Upper lobe of left lung (tissue), 6 donors: ENCODE measurements around the gene ZBTB7B. TPM values are rescaled to one million over a fixed set of nuclear protein-coding genes. Genes with fewer than 3 reads are reported as not detected.

Source experiments
- ATAC-seq, 2 donors: fragments of 200-7000 bp; cut with Tn5 transposase; one replicate each; pipeline ENCODE4 v1.9.1; 2022; ENCODE audit warnings: mild to moderate bottlenecking in 2 of 2, moderate library complexity in 2 of 2; ENCODE audit not compliant: low FRiP score in 2 of 2
- DNase-seq, 2 donors: peaks; one replicate each; pipeline ENCODE4 v3.0.0-alpha.2; 2019 to 2020
- H3K27ac ChIP-seq, 4 donors: fragments of 200-600 bp; sonication (generic); one replicate each; pipeline ENCODE4 v1.5.1; 2016 to 2019
- H3K27me3 ChIP-seq, 4 donors: fragments of 200-600 bp; sonication (generic); one replicate each; pipeline ENCODE4 v1.5.1; 2017 to 2019
- H3K36me3 ChIP-seq, 4 donors: fragments of 200-600 bp; sonication (generic); one replicate each; pipeline ENCODE4 v1.5.1; 2016 to 2019
- H3K4me1 ChIP-seq, 4 donors: fragments of 200-600 bp; sonication (generic); one replicate each; pipeline ENCODE4 v1.5.1; 2018 to 2019
- H3K4me3 ChIP-seq, 4 donors: fragments of 200-600 bp; sonication (generic); one replicate each; pipeline ENCODE4 v1.5.1; 2017 to 2019; ENCODE audit warnings: mild to moderate bottlenecking in 2 of 4, moderate library complexity in 1 of 4
- H3K9me3 ChIP-seq, 4 donors: fragments of 200-600 bp; sonication (generic); one replicate each; pipeline ENCODE4 v1.5.1; 2018 to 2019
- EP300 ChIP-seq, 4 donors: sonication (generic); formaldehyde crosslinking; IDR thresholded peaks; one replicate each; pipeline ENCODE4 v1.5.1; 2017; ENCODE audit warnings: antibody characterized with exemption in 4 of 4, control low read depth in 2 of 4
- POLR2A ChIP-seq, 4 donors: fragments of 450-650 bp; IDR thresholded peaks; one replicate each; pipeline ENCODE4 v1.5.1; 2016 to 2017; ENCODE audit warnings: antibody characterized with exemption in 4 of 4, mild to moderate bottlenecking in 2 of 4
- POLR2AphosphoS5 ChIP-seq, 2 donors: sonication (generic); formaldehyde crosslinking; IDR thresholded peaks; one replicate each; pipeline ENCODE4 v1.5.1; 2017; ENCODE audit warnings: antibody characterized with exemption in 2 of 2
- WGBS, 2 donors: methylation state at CpG; one replicate each; pipeline ENCODE4 v1.1.5; 2017 to 2018; 5-methylcytosine and 5-hydroxymethylcytosine counted together
- total RNA-seq, 6 donors: library from RNA; depleted of rRNA in 4 of 6; stranded (reverse); fragments of >200 nt in 4 of 6; gene quantifications; one replicate each; pipeline versions ENCODE4 v1.1.0 to v1.2.1, GENCODE V29; 2016 to 2021
- TF ChIP-seq, protein P1 (sequence below), 6 experiments: fragments of 450-650 bp in 4 of 6; fragments of 200-600 bp in 2 of 6; sonication (generic) in 2 of 6; IDR thresholded peaks; one replicate each; pipeline ENCODE4 v1.5.1; 2016 to 2019; ENCODE audit warnings: antibody characterized with exemption in 6 of 6
- donor health status: DM: no; HTN: no; CAD: no; lungs with moderate emphysema.
- donor health status: DM: no; HTN: yes; CAD: no; lungs with severe emphysema.

The ZBTB7B gene
- total RNA-seq, 6 donors from 2014 or later: 43.9 to 88.2 (median 66.2) TPM

DNA sequence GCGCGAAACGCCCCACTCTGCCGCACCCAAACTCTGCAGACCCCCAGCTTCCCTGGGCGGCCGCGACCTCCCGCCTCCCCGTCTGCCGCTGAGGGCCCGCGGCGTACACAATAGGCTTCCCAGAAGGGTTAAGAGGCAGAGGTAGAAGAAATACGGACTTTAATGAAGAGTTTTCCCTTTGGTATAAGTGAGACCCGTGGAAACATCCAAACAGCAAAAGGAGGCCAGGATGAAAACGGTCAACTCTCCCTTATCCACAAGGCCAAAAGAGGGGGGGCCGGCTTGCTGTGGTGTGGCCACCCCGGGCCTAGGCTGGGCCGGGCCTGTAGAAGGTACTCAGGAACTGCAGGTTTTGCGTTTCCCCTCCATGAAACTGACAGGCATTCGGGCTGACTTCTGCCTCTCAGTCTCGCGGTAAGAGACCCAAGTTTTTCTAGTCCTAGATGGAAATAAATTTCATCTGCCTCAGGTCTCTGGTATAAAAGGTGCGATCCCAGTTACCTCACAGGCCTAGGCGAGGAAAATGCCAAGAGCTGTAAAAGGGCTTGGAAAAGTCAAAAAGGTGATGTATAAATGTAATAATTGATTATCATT is 40.3 kb upstream of the ZBTB7B start:
- peak overlapping the region; percentile 68 to 91 (median 82) for H3K4me3 ChIP-seq
- peak in 1 of 2 donors; percentile 18 for ATAC-seq
- H3K36me3 ChIP-seq: peaks cover 24 to 62% (median 56%) of the 10 kb centered on the region in 4 donors
- no peaks in the 10 kb centered on the region for H3K27me3 ChIP-seq
- peaks cover 20 to 41% (median 26%) of the 10 kb centered on the region in 4 donors for H3K4me1 ChIP-seq
- no peak for DNase-seq
- 6 to 9% methylated on average over 19 to 22 of the region's 25 CpGs for WGBS, 2 donors
- no peaks in the 10 kb centered on the region for H3K9me3 ChIP-seq
- peak overlapping the region; percentile 97 to 98 (median 98) for H3K27ac ChIP-seq
- TF ChIP-seq, protein P1, sequence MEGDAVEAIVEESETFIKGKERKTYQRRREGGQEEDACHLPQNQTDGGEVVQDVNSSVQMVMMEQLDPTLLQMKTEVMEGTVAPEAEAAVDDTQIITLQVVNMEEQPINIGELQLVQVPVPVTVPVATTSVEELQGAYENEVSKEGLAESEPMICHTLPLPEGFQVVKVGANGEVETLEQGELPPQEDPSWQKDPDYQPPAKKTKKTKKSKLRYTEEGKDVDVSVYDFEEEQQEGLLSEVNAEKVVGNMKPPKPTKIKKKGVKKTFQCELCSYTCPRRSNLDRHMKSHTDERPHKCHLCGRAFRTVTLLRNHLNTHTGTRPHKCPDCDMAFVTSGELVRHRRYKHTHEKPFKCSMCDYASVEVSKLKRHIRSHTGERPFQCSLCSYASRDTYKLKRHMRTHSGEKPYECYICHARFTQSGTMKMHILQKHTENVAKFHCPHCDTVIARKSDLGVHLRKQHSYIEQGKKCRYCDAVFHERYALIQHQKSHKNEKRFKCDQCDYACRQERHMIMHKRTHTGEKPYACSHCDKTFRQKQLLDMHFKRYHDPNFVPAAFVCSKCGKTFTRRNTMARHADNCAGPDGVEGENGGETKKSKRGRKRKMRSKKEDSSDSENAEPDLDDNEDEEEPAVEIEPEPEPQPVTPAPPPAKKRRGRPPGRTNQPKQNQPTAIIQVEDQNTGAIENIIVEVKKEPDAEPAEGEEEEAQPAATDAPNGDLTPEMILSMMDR (IDR thresholded peaks at IDR 0.05): no peak
- TF ChIP-seq EP300 (IDR thresholded peaks at IDR 0.05): no peak
- no peak for TF ChIP-seq POLR2A (IDR thresholded peaks at IDR 0.05)
- TF ChIP-seq POLR2AphosphoS5 (IDR thresholded peaks at IDR 0.05): no peak

- H3K36me3 ChIP-seq: peaks cover 27 to 68% (median 62%) of the 10 kb centered on the region in 4 donors
- no peak for DNase-seq
- H3K4me3 ChIP-seq: peak overlapping the region in 2 of 4 donors; percentile 68 to 73
- H3K4me1 ChIP-seq: peaks cover 24 to 42% (median 29%) of the 10 kb centered on the region in 4 donors
- no peaks in the 10 kb centered on the region for H3K27me3 ChIP-seq
- peak overlapping the region; percentile 12 to 98 (median 98) for H3K27ac ChIP-seq
- 77 to 83% methylated on average over 5 to 6 of the region's 6 CpGs for WGBS, 2 donors
- TF ChIP-seq EP300 (IDR thresholded peaks at IDR 0.05): no peak
- TF ChIP-seq POLR2A (IDR thresholded peaks at IDR 0.05): no peak
- TF ChIP-seq POLR2AphosphoS5 (IDR thresholded peaks at IDR 0.05): no peak
- TF ChIP-seq, protein P1 (IDR thresholded peaks at IDR 0.05): no peak
- ATAC-seq: no peak
- no peaks in the 10 kb centered on the region for H3K9me3 ChIP-seq
Measured at GRCh38 chr1:154962795-154963330, 39.7 kb upstream of the ZBTB7B start.

DNA sequence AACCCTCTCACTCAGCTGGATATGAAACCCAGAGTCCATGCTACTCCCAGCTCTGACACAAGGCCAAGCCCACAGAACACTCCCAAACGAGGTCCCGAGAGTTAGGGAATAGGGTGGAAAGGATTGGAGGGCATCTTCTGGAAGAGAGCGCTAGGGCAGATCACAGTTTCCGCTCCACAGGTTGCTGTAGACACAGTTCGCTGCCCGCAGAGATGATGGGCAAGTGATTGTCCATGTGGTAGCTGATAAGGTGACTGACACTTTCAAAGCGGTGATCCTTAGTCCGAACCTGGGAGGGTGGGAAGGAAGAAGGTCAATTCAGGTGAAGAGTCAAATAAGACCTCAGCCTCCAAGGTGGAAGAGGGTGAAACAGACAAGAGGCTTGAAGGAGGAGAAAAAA is 39.0 kb upstream of the ZBTB7B start:
- TF ChIP-seq, protein P1 (IDR thresholded peaks at IDR 0.05): no peak
- TF ChIP-seq POLR2AphosphoS5 (IDR thresholded peaks at IDR 0.05) (no peak), EP300 (IDR thresholded peaks at IDR 0.05) (no peak), POLR2A (IDR thresholded peaks at IDR 0.05) (no peak)
- H3K27me3 ChIP-seq: no peaks in the 10 kb centered on the region
- no peaks in the 10 kb centered on the region for H3K9me3 ChIP-seq
- WGBS, 2 donors: 87 to 88% methylated on average over 8 of the region's 8 CpGs
- peak overlapping the region in 2 of 4 donors; percentile 12 to 98 for H3K27ac ChIP-seq
- DNase-seq: no peak
- no peak for ATAC-seq
- peaks cover 27 to 47% (median 34%) of the 10 kb centered on the region in 4 donors for H3K4me1 ChIP-seq
- H3K4me3 ChIP-seq: no peak overlapping the region
- H3K36me3 ChIP-seq: peaks cover 27 to 70% (median 66%) of the 10 kb centered on the region in 4 donors

- Histone ChIP-seq H3K27me3 (no peaks in the 10 kb centered on the region), H3K4me3 (no peak overlapping the region), H3K36me3 (peaks cover 27 to 69% (median 61%) of the 10 kb centered on the region in 4 donors), H3K4me1 (peaks cover 34 to 52% (median 40%) of the 10 kb centered on the region in 4 donors), H3K9me3 (no peaks in the 10 kb centered on the region), H3K27ac (no peak overlapping the region)
- DNase-seq (no peak), ATAC-seq (no peak)
- WGBS, 2 donors: 88 to 91% methylated on average over 6 of the region's 6 CpGs
- TF ChIP-seq, protein P1 (IDR thresholded peaks at IDR 0.05): no peak
- TF ChIP-seq EP300 (IDR thresholded peaks at IDR 0.05): no peak
- no peak for TF ChIP-seq POLR2AphosphoS5 (IDR thresholded peaks at IDR 0.05)
- no peak for TF ChIP-seq POLR2A (IDR thresholded peaks at IDR 0.05)
Measured at GRCh38 chr1:154964359-154964758, 38.2 kb upstream of the ZBTB7B start.
